ENCODE results near the gene MAP3K12.

The MAP3K12 gene

DNA sequence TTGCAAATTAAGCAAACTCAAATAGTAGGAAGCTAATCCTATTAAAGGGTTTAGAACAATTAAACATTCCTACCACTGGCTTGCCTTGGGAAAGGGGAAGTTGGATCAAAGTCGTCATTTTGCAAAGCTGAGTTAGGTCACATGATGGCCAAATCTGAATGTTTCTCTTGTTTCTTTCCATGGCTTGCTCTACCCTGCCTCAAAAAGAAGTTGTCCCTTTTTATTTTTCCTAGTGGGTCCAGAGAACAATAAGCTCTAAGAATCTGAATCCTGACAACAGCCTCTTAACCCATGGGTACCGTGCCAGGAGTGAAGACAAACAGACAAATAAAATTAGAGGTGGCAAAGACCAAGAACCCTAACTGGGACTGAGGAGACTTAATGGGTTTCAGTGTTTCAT is 34.2 kb upstream of the MAP3K12 start:
- in situ Hi-C loops (cut with HindIII; ENCODE audit: low sequenced_read_pairs): no loop called here
- no peak overlapping the region for H3K4me3 ChIP-seq (ENCODE audit: low read depth, low read length)
- TF ChIP-seq, protein P1, sequence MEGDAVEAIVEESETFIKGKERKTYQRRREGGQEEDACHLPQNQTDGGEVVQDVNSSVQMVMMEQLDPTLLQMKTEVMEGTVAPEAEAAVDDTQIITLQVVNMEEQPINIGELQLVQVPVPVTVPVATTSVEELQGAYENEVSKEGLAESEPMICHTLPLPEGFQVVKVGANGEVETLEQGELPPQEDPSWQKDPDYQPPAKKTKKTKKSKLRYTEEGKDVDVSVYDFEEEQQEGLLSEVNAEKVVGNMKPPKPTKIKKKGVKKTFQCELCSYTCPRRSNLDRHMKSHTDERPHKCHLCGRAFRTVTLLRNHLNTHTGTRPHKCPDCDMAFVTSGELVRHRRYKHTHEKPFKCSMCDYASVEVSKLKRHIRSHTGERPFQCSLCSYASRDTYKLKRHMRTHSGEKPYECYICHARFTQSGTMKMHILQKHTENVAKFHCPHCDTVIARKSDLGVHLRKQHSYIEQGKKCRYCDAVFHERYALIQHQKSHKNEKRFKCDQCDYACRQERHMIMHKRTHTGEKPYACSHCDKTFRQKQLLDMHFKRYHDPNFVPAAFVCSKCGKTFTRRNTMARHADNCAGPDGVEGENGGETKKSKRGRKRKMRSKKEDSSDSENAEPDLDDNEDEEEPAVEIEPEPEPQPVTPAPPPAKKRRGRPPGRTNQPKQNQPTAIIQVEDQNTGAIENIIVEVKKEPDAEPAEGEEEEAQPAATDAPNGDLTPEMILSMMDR (IDR thresholded peaks at IDR 0.05; ENCODE audit: low read depth, low read length, missing control alignments): no peak
- DNase-seq (ENCODE audit: low read depth): no peak

DNA sequence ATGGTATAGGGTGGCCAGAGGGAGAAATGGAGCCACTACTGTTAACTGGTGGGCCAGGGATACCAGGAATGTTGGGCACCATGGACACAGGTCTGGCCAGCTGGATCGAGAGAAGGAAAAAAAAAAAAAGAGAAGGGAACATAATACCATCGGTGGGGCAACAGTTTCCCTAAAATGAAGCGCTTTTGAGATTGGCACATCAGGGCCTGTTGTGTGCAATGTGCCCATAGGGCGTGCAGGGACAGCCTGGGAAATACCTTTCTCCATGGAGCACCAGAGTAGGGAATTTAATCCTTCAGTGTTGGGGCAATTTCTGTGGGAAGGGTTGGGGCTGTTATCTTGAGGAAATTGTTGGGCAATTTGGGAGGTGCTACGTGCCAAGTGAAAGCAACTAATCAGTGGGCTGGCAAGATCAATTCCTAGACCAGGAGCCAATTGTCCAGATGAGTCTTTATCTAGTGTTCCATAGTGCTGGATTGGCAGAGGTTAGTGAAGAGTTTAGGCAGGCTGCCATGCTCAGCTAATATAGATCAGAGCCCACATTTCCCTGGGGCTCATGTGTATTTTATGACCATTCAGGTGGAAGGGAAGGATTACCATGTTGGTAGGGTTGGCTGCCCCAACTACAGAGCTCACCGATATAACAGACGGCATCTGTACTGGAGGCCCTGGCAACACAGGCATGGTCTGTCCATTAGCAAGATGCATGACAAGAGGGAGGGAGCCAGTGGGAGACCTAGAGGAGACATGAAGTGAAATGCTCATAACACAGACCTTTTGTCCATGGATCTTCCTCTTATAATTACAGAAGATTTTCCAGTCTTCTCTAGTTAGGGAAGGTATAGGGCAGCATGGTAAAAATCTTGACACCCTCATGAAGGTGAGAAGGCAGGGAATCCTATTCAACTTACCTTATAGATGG is 33.5 kb upstream of the MAP3K12 start:
- TF ChIP-seq, protein P1 (IDR thresholded peaks at IDR 0.05; ENCODE audit: low read depth, low read length, missing control alignments): no peak
- in situ Hi-C loops (cut with HindIII; ENCODE audit: low sequenced_read_pairs): no loop called here
- no peak for DNase-seq (ENCODE audit: low read depth)
- H3K4me3 ChIP-seq (ENCODE audit: low read depth, low read length): no peak overlapping the region

- H3K4me3 ChIP-seq (ENCODE audit: low read depth, low read length): no peak overlapping the region
- in situ Hi-C loops (cut with HindIII; ENCODE audit: low sequenced_read_pairs): no loop called here
- DNase-seq (ENCODE audit: low read depth): no peak
- TF ChIP-seq, protein P1 (IDR thresholded peaks at IDR 0.05; ENCODE audit: low read depth, low read length, missing control alignments): no peak
Measured at GRCh38 chr12:53532021-53532420, 32.8 kb upstream of the MAP3K12 start.

DNA sequence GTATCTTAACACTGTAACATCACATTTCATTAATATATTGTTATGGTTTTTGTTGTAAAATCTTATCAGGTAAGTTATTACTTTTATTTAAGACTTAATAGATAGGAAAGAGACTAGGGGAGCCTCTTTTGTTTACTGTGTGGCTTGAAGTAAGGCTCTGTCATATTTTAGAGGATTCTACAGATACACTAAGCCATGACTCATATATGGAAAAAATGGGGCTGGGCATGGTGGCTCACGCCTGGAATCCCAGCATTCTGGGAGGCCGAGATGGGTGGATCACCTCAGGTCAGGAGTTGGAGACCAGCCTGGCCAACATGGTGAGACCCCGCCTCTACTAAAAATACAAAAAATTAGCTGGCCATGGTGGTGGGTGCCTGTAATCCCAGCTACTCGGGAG is 31.7 kb upstream of the MAP3K12 start:
- DNase-seq (ENCODE audit: low read depth): no peak
- in situ Hi-C loops (cut with HindIII; ENCODE audit: low sequenced_read_pairs): no loop called here
- no peak overlapping the region for H3K4me3 ChIP-seq (ENCODE audit: low read depth, low read length)
- TF ChIP-seq, protein P1 (IDR thresholded peaks at IDR 0.05; ENCODE audit: low read depth, low read length, missing control alignments): no peak

DNA sequence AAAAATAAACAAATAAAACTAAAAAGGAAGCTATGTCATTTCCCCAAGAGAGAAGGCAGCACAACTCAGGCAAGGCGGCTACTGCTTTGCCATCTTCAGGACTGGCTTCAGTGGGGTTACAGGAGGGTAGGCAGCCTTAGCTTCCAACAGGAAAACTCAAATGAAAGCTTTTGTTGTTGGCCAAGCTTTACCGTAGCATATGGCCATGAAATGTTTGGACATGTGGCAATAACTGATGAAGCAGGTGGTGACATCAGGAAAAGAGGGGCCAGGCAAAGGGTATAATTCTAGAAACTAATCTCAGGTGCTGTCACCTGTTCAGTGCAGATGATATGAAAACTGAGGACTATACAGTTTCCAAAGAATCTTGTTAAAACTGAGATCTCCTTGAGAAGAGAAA is 30.8 kb upstream of the MAP3K12 start:
- in situ Hi-C loops (cut with HindIII; ENCODE audit: low sequenced_read_pairs): no loop called here
- no peak for DNase-seq (ENCODE audit: low read depth)
- no peak overlapping the region for H3K4me3 ChIP-seq (ENCODE audit: low read depth, low read length)

GRCh38 chr12:53524476-53524875 is 25.2 kb upstream of the MAP3K12 start:
- in situ Hi-C loops (cut with HindIII; ENCODE audit: low sequenced_read_pairs): no loop called here
- no peak overlapping the region for H3K4me3 ChIP-seq (ENCODE audit: low read depth, low read length)
- DNase-seq (ENCODE audit: low read depth): no peak
- TF ChIP-seq, protein P1 (IDR thresholded peaks at IDR 0.05; ENCODE audit: low read depth, low read length, missing control alignments): no peak

More for the DNA sequence above, 30.8 kb upstream of the MAP3K12 start:
- TF ChIP-seq, protein P1 (IDR thresholded peaks at IDR 0.05; ENCODE audit: low read depth, low read length, missing control alignments): no peak
